NT2/D1 (cell line): ENCODE data around the gene PLCB1.

ENCODE experiments used
- SUZ12 ChIP-seq: IDR thresholded peaks from 2 replicates; pipeline ENCODE4 v1.6.1; 2011; ENCODE audit not compliant: insufficient read length, insufficient read depth; ENCODE audit errors: extremely low read depth
- ZNF274 ChIP-seq: IDR thresholded peaks from 2 replicates; pipeline ENCODE4 v1.6.1; 2011; ENCODE audit warnings: mild to moderate bottlenecking, low read depth, low read length

DNA sequence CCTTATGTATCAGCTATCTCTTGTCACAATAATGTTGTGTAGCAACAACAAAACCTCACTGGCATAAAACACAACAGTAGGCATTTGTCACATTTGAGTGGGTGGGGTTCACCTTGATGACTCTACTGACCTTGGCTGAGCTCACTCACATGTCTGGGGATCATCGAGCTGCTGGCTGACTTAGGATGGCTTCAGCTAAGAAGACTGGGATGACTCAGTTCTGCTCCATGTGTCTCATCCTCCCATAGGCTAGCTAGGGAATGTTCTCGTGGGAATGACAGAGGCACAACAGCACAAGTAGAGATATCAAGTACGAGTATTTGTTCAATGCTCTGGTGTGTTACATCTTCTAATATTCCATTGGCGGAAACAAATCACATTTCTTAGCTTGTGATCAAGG, 167.9 kb downstream of the PLCB1 start:
- TF ChIP-seq SUZ12 (no peak), ZNF274 (no peak)
